Activated naive CD8-positive, alpha-beta T cell treated with anti-CD3 and anti-CD28 coated beads, Interleukin-2, amount 50 U/mL, for 16 hours (primary cell): Measurements from ENCODE around the gene CSGALNACT2.
"Not testable (repeated sequence)": the region's sequence is repeated elsewhere in the genome, so short reads cannot be mapped to it uniquely, and the experiment has no call there.

ENCODE experiments used
- DNase-seq: peaks from one replicate; pipeline ENCODE4 v3.0.0-alpha.2; 2020; ENCODE audit warnings: low read depth, low spot score

Gene CSGALNACT2

GRCh38 chr10:43138021-43138756 lies at the start of gene CSGALNACT2:
CSGALNACT2 (plus strand) TSS chr10:43138445; CDS start chr10:43155150, 16,705 bp downstream.
- peak; percentile 65 for DNase-seq

GRCh38 chr10:43089519-43089918 lies 48.7 kb upstream of the CSGALNACT2 start:
- no peak for DNase-seq

GRCh38 chr10:43090188-43090587 lies 48.1 kb upstream of the CSGALNACT2 start:
- DNase-seq = no peak

GRCh38 chr10:43090664-43091063 lies 47.6 kb upstream of the CSGALNACT2 start:
- DNase-seq = no peak

- DNase-seq = no peak
Observed at GRCh38 chr10:43091846-43092245, 46.4 kb upstream of the CSGALNACT2 start.

- no peak for DNase-seq
Observed at GRCh38 chr10:43093423-43094076, 44.7 kb upstream of the CSGALNACT2 start.

GRCh38 chr10:43094085-43094484 lies 44.2 kb upstream of the CSGALNACT2 start:
- DNase-seq = no peak

- not testable (repeated sequence) for DNase-seq
Observed at GRCh38 chr10:43099339-43099738, 38.9 kb upstream of the CSGALNACT2 start.

- no peak for DNase-seq
Observed at GRCh38 chr10:43099928-43100327, 38.3 kb upstream of the CSGALNACT2 start.

GRCh38 chr10:43100366-43100765 lies 37.9 kb upstream of the CSGALNACT2 start:
- no peak for DNase-seq

GRCh38 chr10:43102063-43102828 lies 36.0 kb upstream of the CSGALNACT2 start:
- DNase-seq = no peak

GRCh38 chr10:43105102-43105955 lies 32.9 kb upstream of the CSGALNACT2 start:
- peak; percentile 61 for DNase-seq

GRCh38 chr10:43105956-43106229 lies 32.4 kb upstream of the CSGALNACT2 start:
- DNase-seq = no peak

- no peak for DNase-seq
Observed at GRCh38 chr10:43106256-43107091, 31.8 kb upstream of the CSGALNACT2 start.

- DNase-seq = no peak
Observed at GRCh38 chr10:43108951-43109350, 29.3 kb upstream of the CSGALNACT2 start.

- DNase-seq = no peak
Observed at GRCh38 chr10:43109671-43110249, 28.5 kb upstream of the CSGALNACT2 start.

GRCh38 chr10:43110338-43111071 lies 27.7 kb upstream of the CSGALNACT2 start:
- DNase-seq = no peak

GRCh38 chr10:43111101-43111500 lies 27.1 kb upstream of the CSGALNACT2 start:
- no peak for DNase-seq

- DNase-seq = no peak
Observed at GRCh38 chr10:43111921-43112607, 26.2 kb upstream of the CSGALNACT2 start.
